Measurements from ENCODE around the gene RPL36AL.
"Not testable (repeated sequence)": the region's sequence is repeated elsewhere in the genome, so short reads cannot be mapped to it uniquely, and the experiment has no call there.

The RPL36AL gene

GRCh38 chr14:49617852-49618519, 2.4 kb downstream of the RPL36AL start:
- DNase-seq = no peak

- DNase-seq = no peak
These were observed 4.7 kb downstream of the RPL36AL start for GRCh38 chr14:49615776-49616175.

GRCh38 chr14:49614196-49614595, 6.2 kb downstream of the RPL36AL start:
- no peak for DNase-seq

GRCh38 chr14:49612671-49613070, 7.8 kb downstream of the RPL36AL start:
- DNase-seq = no peak

- no peak for DNase-seq
These were observed 8.2 kb downstream of the RPL36AL start for GRCh38 chr14:49612251-49612650.

- DNase-seq = no peak
These were observed 12.8 kb downstream of the RPL36AL start for GRCh38 chr14:49607583-49607982.

- peak; percentile 65 to 84 for DNase-seq
These were observed 21.7 kb downstream of the RPL36AL start, which contains the start of gene LRR1 for GRCh38 chr14:49598485-49599300. Gene LRR1 (plus strand): TSS chr14:49598940. CDS start chr14:49599021, 81 bp downstream.

GRCh38 chr14:49598189-49598484, 22.3 kb downstream of the RPL36AL start:
- DNase-seq = no peak

- peak in 1 of 2 experiments; percentile 27 for DNase-seq
These were observed 25.9 kb downstream of the RPL36AL start for GRCh38 chr14:49594347-49595091.

- DNase-seq = no peak
These were observed 27.4 kb downstream of the RPL36AL start for GRCh38 chr14:49593016-49593415.

GRCh38 chr14:49589387-49589786, 31.0 kb downstream of the RPL36AL start:
- DNase-seq = no peak

- DNase-seq = peak; percentile 47 to 84
These were observed 33.6 kb downstream of the RPL36AL start for GRCh38 chr14:49586673-49587460.

GRCh38 chr14:49585803-49586672, 34.4 kb downstream of the RPL36AL start, which contains the start of gene RPS29:
Gene RPS29 (minus strand): TSS chr14:49586380. CDS start chr14:49586346, 34 bp downstream.
- DNase-seq = peak; percentile 92 to 99

- not testable (repeated sequence) for DNase-seq
These were observed 35.3 kb downstream of the RPL36AL start for GRCh38 chr14:49584981-49585640.

- DNase-seq = no peak
These were observed 36.4 kb downstream of the RPL36AL start for GRCh38 chr14:49584058-49584457.

GRCh38 chr14:49583629-49584028, 36.8 kb downstream of the RPL36AL start:
- no peak for DNase-seq

- no peak for DNase-seq
These were observed 38.1 kb downstream of the RPL36AL start for GRCh38 chr14:49582113-49582977.

- DNase-seq = no peak
These were observed 39.0 kb downstream of the RPL36AL start for GRCh38 chr14:49581209-49582112.

- DNase-seq = no peak
These were observed 40.6 kb downstream of the RPL36AL start for GRCh38 chr14:49579841-49580240.

Measured in SW 1271 (cell line).